Loucy (cell line): ENCODE results near the gene ZNF148.

Experiments used
- H2AFZ ChIP-seq: fragments of 200-600 bp; sonication (generic); 2 replicates; pipeline ENCODE4 v1.6.0; 2016; ENCODE audit warnings: antibody characterized with exemption, mild to moderate bottlenecking, low read length, moderate library complexity
- H3F3A ChIP-seq: fragments of 200-600 bp; 2 replicates; pipeline ENCODE4 v1.6.0; 2016; ENCODE audit warnings: antibody characterized with exemption, low read depth, mild to moderate bottlenecking
- H3K27me3 ChIP-seq: fragments of 200-600 bp; sonication (generic); 2 replicates; pipeline ENCODE4 v1.6.1; 2014; ENCODE audit warnings: low read length, mild to moderate bottlenecking; ENCODE audit not compliant: insufficient read depth, poor library complexity, severe bottlenecking
- H3K36me3 ChIP-seq: fragments of 200-600 bp; sonication (generic); 2 replicates; pipeline ENCODE4 v1.6.1; 2016; ENCODE audit warnings: low read length; ENCODE audit not compliant: insufficient read depth
- H3K4me1 ChIP-seq: fragments of 200-600 bp; sonication (generic); 2 replicates; pipeline ENCODE4 v1.5.1; 2014; ENCODE audit warnings: low read length, mild to moderate bottlenecking; ENCODE audit not compliant: insufficient read depth, poor library complexity, severe bottlenecking
- H3K4me2 ChIP-seq: fragments of 200-600 bp; sonication (generic); 2 replicates; pipeline ENCODE4 v1.6.0; 2014; ENCODE audit warnings: antibody characterized with exemption, low read length, low read depth, mild to moderate bottlenecking; ENCODE audit not compliant: poor library complexity, severe bottlenecking
- H3K4me3 ChIP-seq: fragments of 200-600 bp; sonication (generic); 2 replicates; pipeline ENCODE4 v1.5.1; 2014; ENCODE audit warnings: low read length, mild to moderate bottlenecking, mixed read lengths; ENCODE audit not compliant: poor library complexity, severe bottlenecking
- H3K79me2 ChIP-seq: fragments of 200-600 bp; sonication (generic); 2 replicates; pipeline ENCODE4 v1.6.1; 2014; ENCODE audit warnings: low read length; ENCODE audit not compliant: insufficient read depth
- H3K9ac ChIP-seq: fragments of 200-600 bp; sonication (generic); 2 replicates; pipeline ENCODE4 v1.6.0; 2014; ENCODE audit warnings: mild to moderate bottlenecking, low read depth, low read length, moderate library complexity; ENCODE audit not compliant: poor library complexity, severe bottlenecking
- H3K9me2 ChIP-seq: fragments of 200-600 bp; sonication (generic); replicated peaks from 2 replicates; pipeline ENCODE4 v1.6.1; 2016; ENCODE audit warnings: low read depth, low read length, mixed read lengths
- H3K9me3 ChIP-seq: fragments of 200-600 bp; sonication (generic); 2 replicates; pipeline ENCODE4 v1.6.1; 2014; ENCODE audit warnings: mild to moderate bottlenecking, antibody characterized with exemption, low read length, low read depth; ENCODE audit not compliant: insufficient read depth
- H4K20me1 ChIP-seq: fragments of 200-600 bp; sonication (generic); 2 replicates; pipeline ENCODE4 v1.6.0; 2014; ENCODE audit warnings: antibody characterized with exemption, low read length, mild to moderate bottlenecking; ENCODE audit not compliant: insufficient read depth, poor library complexity, severe bottlenecking
- EZH2phosphoT487 ChIP-seq: fragments of 200-600 bp; IDR thresholded peaks from 2 replicates; pipeline ENCODE4 v1.6.1; 2018; ENCODE audit warnings: antibody characterized with exemption, mild to moderate bottlenecking, moderate library complexity, borderline replicate concordance
- TF ChIP-seq, protein P1 (sequence below): fragments of 200-600 bp; sonication (generic); conservative IDR thresholded peaks from 2 replicates; pipeline ENCODE4 v1.5.1; 2014; ENCODE audit warnings: mild to moderate bottlenecking, antibody characterized with exemption, low read length

ZNF148 gene

DNA sequence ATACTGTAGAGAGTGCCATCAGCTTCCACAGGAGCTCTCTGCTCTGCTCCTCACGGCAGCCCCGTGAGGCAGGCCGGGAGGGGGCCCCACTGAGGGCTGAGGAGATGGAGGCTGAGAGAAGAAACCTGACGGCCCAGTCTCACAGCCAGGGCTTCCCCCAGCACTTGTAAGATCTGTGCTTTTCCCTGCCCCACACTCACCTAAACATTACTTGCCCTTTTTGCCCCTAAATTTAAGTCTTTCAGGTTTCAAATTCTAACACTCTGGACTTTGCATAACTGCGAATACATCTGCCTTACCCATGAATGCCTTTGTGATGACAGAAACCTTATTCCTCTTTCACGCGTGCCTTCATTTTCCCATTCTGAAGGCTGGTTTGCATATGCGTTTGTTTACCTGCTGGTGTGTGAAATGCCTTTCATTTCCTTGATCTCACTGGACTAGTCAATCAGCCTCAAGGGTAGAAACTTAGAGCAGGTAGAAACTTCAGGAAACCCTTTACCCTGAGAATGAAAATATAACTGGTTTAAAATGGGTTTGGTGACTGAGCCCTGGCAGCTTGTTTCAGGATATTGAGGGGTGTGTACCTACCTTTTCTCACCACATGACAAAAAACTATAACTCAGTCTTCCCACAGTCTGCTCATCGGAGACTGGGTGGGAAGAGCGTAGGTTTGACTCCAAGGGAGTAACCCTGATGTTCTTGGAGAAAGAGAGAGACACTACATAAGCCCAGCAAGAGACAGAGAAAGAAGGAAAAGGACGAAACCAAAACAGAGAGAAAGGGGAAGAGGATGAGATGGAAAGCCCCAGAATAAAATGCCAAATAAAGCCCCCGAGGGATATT lies 182.7 kb downstream of the ZNF148 start:
- TF ChIP-seq, protein P1, sequence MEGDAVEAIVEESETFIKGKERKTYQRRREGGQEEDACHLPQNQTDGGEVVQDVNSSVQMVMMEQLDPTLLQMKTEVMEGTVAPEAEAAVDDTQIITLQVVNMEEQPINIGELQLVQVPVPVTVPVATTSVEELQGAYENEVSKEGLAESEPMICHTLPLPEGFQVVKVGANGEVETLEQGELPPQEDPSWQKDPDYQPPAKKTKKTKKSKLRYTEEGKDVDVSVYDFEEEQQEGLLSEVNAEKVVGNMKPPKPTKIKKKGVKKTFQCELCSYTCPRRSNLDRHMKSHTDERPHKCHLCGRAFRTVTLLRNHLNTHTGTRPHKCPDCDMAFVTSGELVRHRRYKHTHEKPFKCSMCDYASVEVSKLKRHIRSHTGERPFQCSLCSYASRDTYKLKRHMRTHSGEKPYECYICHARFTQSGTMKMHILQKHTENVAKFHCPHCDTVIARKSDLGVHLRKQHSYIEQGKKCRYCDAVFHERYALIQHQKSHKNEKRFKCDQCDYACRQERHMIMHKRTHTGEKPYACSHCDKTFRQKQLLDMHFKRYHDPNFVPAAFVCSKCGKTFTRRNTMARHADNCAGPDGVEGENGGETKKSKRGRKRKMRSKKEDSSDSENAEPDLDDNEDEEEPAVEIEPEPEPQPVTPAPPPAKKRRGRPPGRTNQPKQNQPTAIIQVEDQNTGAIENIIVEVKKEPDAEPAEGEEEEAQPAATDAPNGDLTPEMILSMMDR: no peak
- no peak for TF ChIP-seq EZH2phosphoT487
- H3K9me2 ChIP-seq: no peaks in the 10 kb centered on the region

GRCh38 chr3:125191730-125192129 lies 183.4 kb downstream of the ZNF148 start:
- TF ChIP-seq EZH2phosphoT487: no peak
- TF ChIP-seq, protein P1: no peak
- no peaks in the 10 kb centered on the region for H4K20me1 ChIP-seq
- no peaks in the 10 kb centered on the region for H3K27me3 ChIP-seq
- no peak overlapping the region for H3K4me2 ChIP-seq
- H3K36me3 ChIP-seq: no peaks in the 10 kb centered on the region
- H3K4me1 ChIP-seq: no peaks in the 10 kb centered on the region
- 0 out of 2 replicates have a peak overlapping the region, but pooled peaks have one; percentile 28 for H2AFZ ChIP-seq
- no peaks in the 10 kb centered on the region for H3F3A ChIP-seq
- H3K4me3 ChIP-seq: no peak overlapping the region
- no peaks in the 10 kb centered on the region for H3K79me2 ChIP-seq
- no peaks in the 10 kb centered on the region for H3K9me2 ChIP-seq
- no peak overlapping the region for H3K9ac ChIP-seq
- no peaks in the 10 kb centered on the region for H3K9me3 ChIP-seq

More for the DNA sequence above, 182.7 kb downstream of the ZNF148 start:
- H3K4me3 ChIP-seq: no peak overlapping the region
- H3K27me3 ChIP-seq: no peaks in the 10 kb centered on the region
- H3F3A ChIP-seq: no peaks in the 10 kb centered on the region
- H3K79me2 ChIP-seq: no peaks in the 10 kb centered on the region
- no peaks in the 10 kb centered on the region for H3K4me1 ChIP-seq
- no peaks in the 10 kb centered on the region for H3K9me3 ChIP-seq
- H3K9ac ChIP-seq: no peak overlapping the region
- no peak overlapping the region for H2AFZ ChIP-seq
- H3K4me2 ChIP-seq: no peak overlapping the region
- H4K20me1 ChIP-seq: no peaks in the 10 kb centered on the region
- no peaks in the 10 kb centered on the region for H3K36me3 ChIP-seq

GRCh38 chr3:125191256-125191655 lies 183.9 kb downstream of the ZNF148 start:
- Histone ChIP-seq H3K9me3 (no peaks in the 10 kb centered on the region), H3K4me1 (no peaks in the 10 kb centered on the region), H3F3A (no peaks in the 10 kb centered on the region), H3K4me3 (no peak overlapping the region), H3K36me3 (no peaks in the 10 kb centered on the region), H3K27me3 (no peaks in the 10 kb centered on the region), H3K9ac (no peak overlapping the region), H3K79me2 (no peaks in the 10 kb centered on the region), H3K4me2 (no peak overlapping the region), H3K9me2 (no peaks in the 10 kb centered on the region), H2AFZ (no peak overlapping the region), H4K20me1 (no peaks in the 10 kb centered on the region)
- no peak for TF ChIP-seq EZH2phosphoT487
- TF ChIP-seq, protein P1: no peak
